Right ventricle myocardium superior (tissue), 1 donor: ENCODE data around the gene PSMD11. TPM values are rescaled to one million over a fixed set of nuclear protein-coding genes. Genes with fewer than 3 reads are reported as not detected.
A peak's percentile ranks its signal among the peaks of the same experiment; 100 is the strongest.

ENCODE experiments used
- ATAC-seq: fragments of 200-7000 bp; cut with Tn5 transposase; one replicate; pipeline ENCODE4 v1.9.1; 2020; ENCODE audit warnings: mild to moderate bottlenecking; ENCODE audit not compliant: poor library complexity
- DNase-seq: peaks from one replicate; pipeline ENCODE4 v3.0.0-alpha.2; 2020
- intact Hi-C: fragments of 100-400 bp; cut with DNase I; formaldehyde crosslinking; loops from one replicate; pipeline ENCODE4 v1.11.2; 2022
- total RNA-seq: library from RNA; stranded (reverse); fragmentation: NEBNext Ultra II Directional; extraction: Animal tissue kit (Norgen Biotek cat#: 25700); gene quantifications from one replicate; pipeline ENCODE4 v1.2.1, GENCODE V29; 2021
- donor health status: DM: no; HTN: yes; CAD: no; lungs with severe emphysema.

The PSMD11 gene
- total RNA-seq, 1 donor from 2014 or later, result 62.3 TPM

- ATAC-seq, result peak; percentile 48
- intact Hi-C loops, result loop anchor here (10.0 kb wide), 1 partner anchor 268 kb away; no protein-coding TSS in a partner anchor
- peak; percentile 81 for DNase-seq
These were observed 42.6 kb downstream of the PSMD11 start, which contains the start of gene CDK5R1 for GRCh38 chr17:32486701-32487472. TSS of gene CDK5R1 (plus strand) at chr17:32486993. CDS start at chr17:32487621, 628 bp downstream.

DNA sequence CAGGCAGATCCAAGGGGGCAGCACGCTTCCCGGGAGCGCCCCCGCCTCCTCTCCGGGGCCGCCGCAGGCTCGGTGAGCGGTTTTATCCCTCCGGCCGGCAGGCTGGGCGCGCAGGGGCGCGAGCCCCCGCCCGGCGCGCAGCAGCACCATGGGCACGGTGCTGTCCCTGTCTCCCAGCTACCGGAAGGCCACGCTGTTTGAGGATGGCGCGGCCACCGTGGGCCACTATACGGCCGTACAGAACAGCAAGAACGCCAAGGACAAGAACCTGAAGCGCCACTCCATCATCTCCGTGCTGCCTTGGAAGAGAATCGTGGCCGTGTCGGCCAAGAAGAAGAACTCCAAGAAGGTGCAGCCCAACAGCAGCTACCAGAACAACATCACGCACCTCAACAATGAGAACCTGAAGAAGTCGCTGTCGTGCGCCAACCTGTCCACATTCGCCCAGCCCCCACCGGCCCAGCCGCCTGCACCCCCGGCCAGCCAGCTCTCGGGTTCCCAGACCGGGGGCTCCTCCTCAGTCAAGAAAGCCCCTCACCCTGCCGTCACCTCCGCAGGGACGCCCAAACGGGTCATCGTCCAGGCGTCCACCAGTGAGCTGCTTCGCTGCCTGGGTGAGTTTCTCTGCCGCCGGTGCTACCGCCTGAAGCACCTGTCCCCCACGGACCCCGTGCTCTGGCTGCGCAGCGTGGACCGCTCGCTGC lies 43.3 kb downstream of the PSMD11 start:
- ATAC-seq (no peak), DNase-seq (no peak)
- intact Hi-C loops, result loop anchor here (10.0 kb wide), 1 partner anchor 267 kb away; no protein-coding TSS in a partner anchor

DNA sequence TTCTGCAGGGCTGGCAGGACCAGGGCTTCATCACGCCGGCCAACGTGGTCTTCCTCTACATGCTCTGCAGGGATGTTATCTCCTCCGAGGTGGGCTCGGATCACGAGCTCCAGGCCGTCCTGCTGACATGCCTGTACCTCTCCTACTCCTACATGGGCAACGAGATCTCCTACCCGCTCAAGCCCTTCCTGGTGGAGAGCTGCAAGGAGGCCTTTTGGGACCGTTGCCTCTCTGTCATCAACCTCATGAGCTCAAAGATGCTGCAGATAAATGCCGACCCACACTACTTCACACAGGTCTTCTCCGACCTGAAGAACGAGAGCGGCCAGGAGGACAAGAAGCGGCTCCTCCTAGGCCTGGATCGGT lies 43.9 kb downstream of the PSMD11 start:
- DNase-seq, result no peak
- ATAC-seq, result no peak
- intact Hi-C loops, result loop anchor here (10.0 kb wide), 1 partner anchor 267 kb away; no protein-coding TSS in a partner anchor

DNA sequence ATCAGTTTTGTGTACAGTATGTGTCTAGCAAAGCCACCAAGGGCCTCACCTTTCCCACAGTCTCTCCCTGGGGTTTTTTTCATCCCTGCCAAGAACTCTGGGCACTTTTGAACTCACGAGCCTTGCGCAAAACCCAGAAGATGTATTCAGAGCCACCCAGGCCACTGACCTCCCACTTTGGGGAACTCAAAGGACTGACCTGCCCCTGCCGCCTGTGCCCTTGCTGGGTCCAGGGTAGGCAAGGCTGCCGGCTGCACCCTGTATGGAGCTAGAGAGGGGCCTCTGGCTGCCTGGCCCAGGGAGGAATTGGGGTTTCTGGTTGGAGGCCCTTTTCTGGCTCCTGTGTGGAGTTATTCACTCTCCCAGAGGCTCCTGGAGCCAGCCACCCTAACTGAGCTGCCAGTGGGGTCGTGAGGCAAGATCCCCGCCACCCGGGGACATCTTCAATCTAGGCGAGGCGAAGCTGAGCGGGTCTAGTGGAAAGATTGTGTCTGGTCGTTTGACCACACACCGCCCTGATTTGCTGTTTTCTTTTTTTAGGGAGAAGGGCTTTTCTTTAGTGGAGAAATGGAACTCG lies 44.4 kb downstream of the PSMD11 start:
- ATAC-seq (no peak), DNase-seq (no peak)
- intact Hi-C loops, result loop anchor here (10.0 kb wide), 1 partner anchor 266 kb away; no protein-coding TSS in a partner anchor

- ATAC-seq (no peak), DNase-seq (no peak)
- intact Hi-C loops, result loop anchor here (10.0 kb wide), 1 partner anchor 265 kb away; no protein-coding TSS in a partner anchor
These were observed 45.2 kb downstream of the PSMD11 start for GRCh38 chr17:32489320-32490100.

DNA sequence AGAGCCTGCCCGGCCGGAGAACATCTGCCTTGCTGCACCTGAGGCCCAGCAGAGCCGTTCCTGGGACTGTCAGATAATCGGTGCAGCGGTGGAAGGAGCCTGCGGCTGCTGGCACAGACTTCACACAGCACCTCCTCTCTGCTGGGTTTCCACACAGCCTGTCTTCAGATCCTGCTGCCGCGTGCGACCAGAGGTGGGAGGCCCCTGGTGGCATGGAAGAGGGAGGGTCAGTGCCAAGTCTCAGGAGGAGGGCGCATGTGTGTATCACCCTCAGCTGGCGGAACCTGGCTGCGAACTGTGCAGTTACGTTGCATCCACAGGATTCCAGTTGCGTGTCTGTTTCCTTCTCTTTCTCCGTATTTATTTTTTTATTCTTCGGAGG lies 45.8 kb downstream of the PSMD11 start:
- intact Hi-C loops, result no loop called here
- ATAC-seq, result no peak

GRCh38 chr17:32491371-32492263 lies 47.3 kb downstream of the PSMD11 start:
- DNase-seq, result no peak
- no peak for ATAC-seq
- intact Hi-C loops, result no loop called here

More for the DNA sequence above, 45.8 kb downstream of the PSMD11 start:
- no peak for DNase-seq

- no peak for ATAC-seq
- intact Hi-C loops, result no loop called here
- no peak for DNase-seq
These were observed 47.9 kb downstream of the PSMD11 start for GRCh38 chr17:32492264-32492589.

GRCh38 chr17:32492648-32493289 lies 48.5 kb downstream of the PSMD11 start:
- ATAC-seq, result no peak
- no peak for DNase-seq
- intact Hi-C loops, result no loop called here

GRCh38 chr17:32493571-32493970 lies 49.3 kb downstream of the PSMD11 start:
- ATAC-seq (no peak), DNase-seq (no peak)
- intact Hi-C loops, result no loop called here

- no peak for DNase-seq
- ATAC-seq, result no peak
- intact Hi-C loops, result no loop called here
These were observed 49.7 kb downstream of the PSMD11 start for GRCh38 chr17:32493976-32494513.

GRCh38 chr17:32494621-32495358 lies 50.5 kb downstream of the PSMD11 start:
- DNase-seq (no peak), ATAC-seq (no peak)
- intact Hi-C loops, result no loop called here

DNA sequence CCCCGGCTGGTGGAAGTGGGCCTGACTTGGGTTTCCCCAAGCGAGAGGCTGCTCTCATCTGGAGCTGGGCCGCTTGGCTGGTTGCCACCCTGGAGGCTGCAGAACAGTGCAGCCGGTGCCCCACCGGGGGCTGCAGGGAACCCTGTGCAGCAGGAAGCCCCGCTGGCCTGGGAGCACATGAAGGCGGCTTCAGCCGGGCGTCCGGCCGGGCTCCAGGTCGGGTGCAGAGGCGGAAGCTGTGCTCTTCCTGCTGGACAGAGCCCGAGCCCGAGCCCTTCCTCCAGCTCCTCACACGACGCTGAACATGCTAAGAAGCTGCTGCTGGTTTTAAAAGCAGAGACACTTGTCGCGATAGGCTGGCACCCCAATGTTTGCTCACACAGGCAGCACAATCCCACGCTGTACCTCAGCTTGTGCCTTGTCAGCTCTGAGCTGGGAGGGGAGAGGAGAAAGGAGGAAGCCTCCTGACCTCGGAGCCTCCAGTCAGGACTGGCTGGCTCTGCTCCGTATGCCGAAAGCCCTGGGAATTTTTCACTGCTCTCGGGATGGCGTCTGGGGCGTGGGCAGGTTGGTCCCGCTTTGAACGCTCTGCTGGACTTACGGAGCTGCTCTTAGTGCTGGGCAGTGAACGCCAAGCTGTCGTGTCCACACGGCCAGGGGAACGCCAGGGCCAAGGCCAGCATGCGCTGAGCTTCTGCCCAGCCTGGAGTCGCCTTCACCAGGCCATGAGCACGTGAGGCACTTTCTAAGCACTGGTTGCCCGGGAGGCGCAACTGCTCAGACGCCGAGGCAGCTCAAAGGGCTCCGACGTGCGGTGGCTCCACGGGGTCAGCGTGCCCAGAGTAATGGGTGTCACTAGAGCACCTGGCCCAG lies 51.3 kb downstream of the PSMD11 start:
- peak; percentile 60 for ATAC-seq
- intact Hi-C loops, result no loop called here
- DNase-seq, result peak; percentile 69

DNA sequence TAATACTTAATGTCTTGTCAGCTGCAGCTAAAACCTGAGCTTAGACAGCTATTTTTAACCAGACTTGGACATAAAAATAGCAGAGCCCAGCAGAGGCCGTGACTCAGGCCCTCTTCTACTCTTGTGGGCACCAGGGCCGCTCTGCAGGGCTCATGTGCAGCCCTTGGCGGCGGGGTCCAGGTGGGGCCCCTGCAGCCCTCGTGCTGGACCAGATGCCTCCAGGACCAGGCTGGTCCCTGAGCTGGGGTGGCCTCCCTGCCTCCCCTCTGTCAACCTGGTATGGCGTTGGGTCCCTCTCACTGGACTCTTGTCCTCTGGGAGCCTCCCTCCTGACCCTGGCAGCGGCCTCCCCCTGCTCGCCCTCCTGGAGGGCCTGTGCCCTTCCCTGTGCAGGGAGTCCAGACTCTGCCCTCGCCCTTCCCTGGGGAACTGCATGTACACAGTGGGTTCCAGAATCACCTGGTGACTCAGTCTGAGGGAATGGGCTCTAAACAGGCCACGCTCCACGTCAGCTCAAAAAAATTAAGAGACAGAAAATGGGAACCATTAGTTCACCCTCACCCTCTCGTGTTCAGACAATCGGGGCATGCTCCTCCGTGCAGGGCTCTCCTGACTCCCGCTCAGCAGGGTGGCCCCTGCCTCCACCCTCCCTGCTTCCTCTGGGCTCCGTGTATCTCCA lies 52.2 kb downstream of the PSMD11 start:
- ATAC-seq (peak; percentile 65), DNase-seq (no peak)
- intact Hi-C loops, result no loop called here
